Measurements from ENCODE around the gene GATC.
A peak's percentile ranks its signal among the peaks of the same experiment; 100 is the strongest.
"Not testable (repeated sequence)": the region's sequence is repeated elsewhere in the genome, so short reads cannot be mapped to it uniquely, and the experiment has no call there.

GATC gene

GRCh38 chr12:120470150-120470784 is 24.0 kb downstream of the GATC start:
- DNase-seq (ENCODE audit: low read depth) = no peak

- DNase-seq (ENCODE audit: low read depth) = no peak
Observed at GRCh38 chr12:120472521-120472920, 26.3 kb downstream of the GATC start.

GRCh38 chr12:120473807-120474615 is 27.8 kb downstream of the GATC start:
- no peak for DNase-seq (ENCODE audit: low read depth)

- DNase-seq (ENCODE audit: low read depth) = no peak
Observed at GRCh38 chr12:120474616-120474960, 28.3 kb downstream of the GATC start.

- no peak for DNase-seq (ENCODE audit: low read depth)
Observed at GRCh38 chr12:120475643-120476042, 29.4 kb downstream of the GATC start.

GRCh38 chr12:120479458-120479857 is 33.2 kb downstream of the GATC start:
- DNase-seq (ENCODE audit: low read depth) = no peak

GRCh38 chr12:120480211-120480610 is 34.0 kb downstream of the GATC start:
- no peak for DNase-seq (ENCODE audit: low read depth)

GRCh38 chr12:120481022-120481767 is 35.0 kb downstream of the GATC start:
- no peak for DNase-seq (ENCODE audit: low read depth)

GRCh38 chr12:120483621-120484020 is 37.4 kb downstream of the GATC start:
- DNase-seq (ENCODE audit: low read depth) = no peak

GRCh38 chr12:120485961-120486881 is 40.0 kb downstream of the GATC start:
- DNase-seq (ENCODE audit: low read depth) = no peak

GRCh38 chr12:120487552-120487951 is 41.3 kb downstream of the GATC start:
- DNase-seq (ENCODE audit: low read depth) = not testable (repeated sequence)

GRCh38 chr12:120488057-120488640 is 41.9 kb downstream of the GATC start:
- DNase-seq (ENCODE audit: low read depth) = no peak

GRCh38 chr12:120489018-120489417 is 42.8 kb downstream of the GATC start:
- no peak for DNase-seq (ENCODE audit: low read depth)

- no peak for DNase-seq (ENCODE audit: low read depth)
Observed at GRCh38 chr12:120490325-120490724, 44.1 kb downstream of the GATC start.

GRCh38 chr12:120490833-120491512 is 44.7 kb downstream of the GATC start:
- no peak for DNase-seq (ENCODE audit: low read depth)

- DNase-seq (ENCODE audit: low read depth) = no peak
Observed at GRCh38 chr12:120495186-120495730, 49.0 kb downstream of the GATC start.

- DNase-seq (ENCODE audit: low read depth) = peak; percentile 71
Observed at GRCh38 chr12:120495731-120496412, 49.6 kb downstream of the GATC start, which contains the start of gene DYNLL1. TSS of gene DYNLL1 (plus strand) at chr12:120496113. CDS start at chr12:120496422, 309 bp downstream.

- DNase-seq (ENCODE audit: low read depth) = no peak
Observed at GRCh38 chr12:120496413-120497340, 50.4 kb downstream of the GATC start.
